Measurements from ENCODE around the gene ANGPTL8.

ANGPTL8 gene

DNA sequence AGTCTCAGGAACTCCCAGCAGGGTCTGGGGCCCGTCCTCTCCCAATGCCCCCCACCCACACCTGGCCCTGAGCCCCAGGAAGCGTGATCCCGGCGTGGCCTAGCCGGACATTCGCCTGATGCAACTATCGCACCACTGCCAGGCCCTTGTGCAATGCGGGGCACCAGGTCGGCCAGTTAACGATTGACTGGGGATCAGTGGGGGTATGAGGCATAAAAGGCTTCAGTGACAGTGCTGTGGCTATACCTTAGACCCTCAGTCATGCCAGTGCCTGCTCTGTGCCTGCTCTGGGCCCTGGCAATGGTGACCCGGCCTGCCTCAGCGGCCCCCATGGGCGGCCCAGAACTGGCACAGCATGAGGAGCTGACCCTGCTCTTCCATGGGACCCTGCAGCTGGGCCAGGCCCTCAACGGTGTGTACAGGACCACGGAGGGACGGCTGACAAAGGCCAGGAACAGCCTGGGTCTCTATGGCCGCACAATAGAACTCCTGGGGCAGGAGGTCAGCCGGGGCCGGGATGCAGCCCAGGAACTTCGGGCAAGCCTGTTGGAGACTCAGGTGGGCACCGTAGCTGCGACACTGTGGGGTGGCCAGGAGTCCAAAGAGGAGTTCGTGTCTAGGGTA is at the start of gene ANGPTL8:
Gene ANGPTL8 (plus strand): TSS at position 243 of the 624 bp plus-strand sequence. CDS start 19 bp downstream, at position 262.
- in situ Hi-C loops (cut with MboI; ENCODE audit: low pct_unique_long_range_greater_than_20kb, low sequenced_read_pairs) = no loop called here
- no peak for DNase-seq

DNA sequence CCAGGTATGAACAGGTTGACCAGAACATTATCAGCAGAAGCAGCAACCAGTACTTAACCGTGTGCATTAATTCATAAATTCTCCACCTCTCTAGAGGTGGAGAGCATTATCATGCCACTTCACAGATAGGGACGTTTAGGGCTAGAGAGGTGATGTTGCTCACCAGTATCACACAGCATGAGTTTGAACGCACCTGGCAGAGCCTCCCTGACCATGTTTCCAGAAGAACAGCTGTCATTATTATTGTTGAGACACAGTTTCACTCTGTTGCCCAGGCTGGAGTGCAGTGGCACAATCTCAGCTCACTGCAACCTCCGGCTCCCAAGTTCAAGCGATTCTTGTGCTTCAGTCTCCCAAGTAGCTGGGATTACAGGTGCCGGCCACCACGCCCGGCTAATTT is 48.9 kb upstream of the ANGPTL8 start:
- in situ Hi-C loops (cut with MboI; ENCODE audit: low pct_unique_long_range_greater_than_20kb, low sequenced_read_pairs) = no loop called here
- DNase-seq = no peak

DNA sequence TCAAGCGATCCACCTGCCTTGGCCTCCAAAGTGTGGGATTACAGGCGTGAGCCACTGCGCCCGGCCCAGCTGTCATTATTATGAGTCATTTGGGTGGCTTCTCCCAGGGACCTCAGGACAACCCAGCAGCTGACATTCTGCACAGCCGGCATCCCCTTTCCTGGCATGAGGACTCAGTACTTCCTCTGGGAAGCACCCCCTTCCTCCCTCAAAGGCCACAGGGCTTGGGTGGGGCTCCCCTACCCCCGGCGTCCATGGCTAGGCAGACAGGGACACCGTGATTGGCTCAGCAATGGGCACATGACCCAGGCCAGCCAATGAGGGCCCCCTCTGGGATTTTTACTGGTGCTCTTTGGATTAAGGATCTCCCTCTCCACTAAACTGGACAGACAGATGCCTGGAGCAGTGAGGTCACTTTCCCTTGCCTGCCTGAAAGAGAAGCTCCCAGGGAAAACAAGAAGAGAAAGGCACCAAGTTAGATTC is 48.1 kb upstream of the ANGPTL8 start:
- no peak for DNase-seq
- in situ Hi-C loops (cut with MboI; ENCODE audit: low pct_unique_long_range_greater_than_20kb, low sequenced_read_pairs) = no loop called here

DNA sequence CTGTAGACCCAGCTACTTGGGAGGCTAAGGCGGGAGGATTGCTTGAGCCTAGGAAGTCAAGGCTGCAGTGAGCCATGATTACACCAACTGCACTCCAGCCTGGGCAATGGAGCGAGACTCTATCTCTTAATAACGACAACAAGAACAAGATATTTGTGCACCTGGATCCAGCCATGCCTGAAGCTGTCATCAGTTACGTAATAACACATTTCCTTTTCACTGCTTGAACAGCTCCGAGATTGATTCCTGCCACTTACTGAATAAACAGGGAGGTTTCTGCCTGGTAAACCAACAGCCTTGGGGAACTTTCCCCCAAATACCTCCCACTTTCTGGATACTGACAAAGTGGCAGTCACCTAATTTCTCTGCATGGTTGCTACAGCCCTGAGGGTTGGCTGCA is 47.5 kb upstream of the ANGPTL8 start:
- peak; percentile 33 for DNase-seq
- in situ Hi-C loops (cut with MboI; ENCODE audit: low pct_unique_long_range_greater_than_20kb, low sequenced_read_pairs) = no loop called here

DNA sequence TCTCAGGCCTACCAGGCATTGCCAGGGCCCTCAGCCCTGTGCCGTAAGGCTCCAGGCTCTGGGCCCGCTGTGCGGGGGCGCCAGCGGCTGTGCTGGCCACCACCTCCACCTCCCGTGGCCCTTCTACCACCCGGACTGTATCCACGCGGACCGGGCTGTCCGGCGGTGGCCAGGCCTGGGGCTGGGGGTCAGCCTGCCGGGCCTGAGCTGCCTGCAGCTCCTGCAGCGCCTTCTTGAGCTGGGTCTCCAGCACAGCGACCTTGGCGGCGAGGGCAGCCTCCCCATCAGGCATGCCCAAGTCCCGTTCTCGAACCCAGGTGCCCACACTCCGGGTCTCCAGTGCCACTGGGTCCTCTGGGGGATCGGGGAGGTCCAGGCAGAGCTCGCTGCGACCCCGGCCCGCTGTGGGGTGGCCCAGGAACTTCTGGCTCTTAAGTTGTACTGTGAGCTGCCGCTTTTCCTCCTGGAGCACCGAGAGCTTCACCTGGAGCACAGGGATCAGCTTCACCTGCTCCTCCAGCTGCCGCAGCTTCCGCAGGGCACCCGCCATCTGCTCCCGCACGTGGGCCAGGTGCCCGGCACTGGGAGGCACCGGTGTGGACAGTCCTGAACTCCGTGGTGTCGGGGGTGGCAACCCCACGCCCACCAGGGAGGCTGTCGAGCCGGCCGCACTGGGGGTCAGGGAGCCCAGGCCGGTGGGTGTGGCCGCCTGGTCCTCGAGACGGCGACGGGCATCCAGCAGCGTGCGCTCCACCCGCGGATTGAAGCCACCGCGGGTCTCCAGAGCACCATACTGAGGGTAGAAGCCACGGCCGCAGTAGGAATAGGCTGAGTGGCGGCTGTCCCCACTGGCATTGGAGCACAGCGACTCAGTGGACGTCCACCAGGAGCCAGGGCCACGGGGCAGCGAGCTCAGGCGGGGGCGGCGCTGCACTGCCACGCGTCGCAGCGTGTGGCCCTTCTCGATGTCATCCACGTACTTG is 46.2 kb upstream of the ANGPTL8 start:
- DNase-seq = no peak
- in situ Hi-C loops (cut with MboI; ENCODE audit: low pct_unique_long_range_greater_than_20kb, low sequenced_read_pairs) = no loop called here

DNA sequence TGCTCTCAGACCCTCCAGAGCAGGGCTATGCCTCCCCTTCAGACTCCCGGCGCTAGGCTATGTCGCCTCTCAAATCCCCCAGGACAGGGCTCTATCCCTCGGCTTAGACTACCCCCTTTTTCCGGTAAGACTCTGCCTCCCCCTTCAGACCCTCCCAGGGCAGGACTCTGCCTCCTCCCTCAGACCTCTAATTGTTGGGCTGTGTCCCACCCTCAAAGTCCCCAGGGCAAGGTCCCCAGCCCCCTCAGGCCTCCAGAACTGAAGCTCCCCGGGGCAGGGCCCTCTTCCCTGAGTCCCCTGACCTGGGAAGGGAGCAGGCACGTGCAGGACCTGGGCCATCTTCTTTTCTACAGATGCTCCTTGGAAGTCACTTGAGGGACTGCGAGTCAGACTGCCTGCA is 45.2 kb upstream of the ANGPTL8 start:
- in situ Hi-C loops (cut with MboI; ENCODE audit: low pct_unique_long_range_greater_than_20kb, low sequenced_read_pairs) = no loop called here
- DNase-seq = no peak

DNA sequence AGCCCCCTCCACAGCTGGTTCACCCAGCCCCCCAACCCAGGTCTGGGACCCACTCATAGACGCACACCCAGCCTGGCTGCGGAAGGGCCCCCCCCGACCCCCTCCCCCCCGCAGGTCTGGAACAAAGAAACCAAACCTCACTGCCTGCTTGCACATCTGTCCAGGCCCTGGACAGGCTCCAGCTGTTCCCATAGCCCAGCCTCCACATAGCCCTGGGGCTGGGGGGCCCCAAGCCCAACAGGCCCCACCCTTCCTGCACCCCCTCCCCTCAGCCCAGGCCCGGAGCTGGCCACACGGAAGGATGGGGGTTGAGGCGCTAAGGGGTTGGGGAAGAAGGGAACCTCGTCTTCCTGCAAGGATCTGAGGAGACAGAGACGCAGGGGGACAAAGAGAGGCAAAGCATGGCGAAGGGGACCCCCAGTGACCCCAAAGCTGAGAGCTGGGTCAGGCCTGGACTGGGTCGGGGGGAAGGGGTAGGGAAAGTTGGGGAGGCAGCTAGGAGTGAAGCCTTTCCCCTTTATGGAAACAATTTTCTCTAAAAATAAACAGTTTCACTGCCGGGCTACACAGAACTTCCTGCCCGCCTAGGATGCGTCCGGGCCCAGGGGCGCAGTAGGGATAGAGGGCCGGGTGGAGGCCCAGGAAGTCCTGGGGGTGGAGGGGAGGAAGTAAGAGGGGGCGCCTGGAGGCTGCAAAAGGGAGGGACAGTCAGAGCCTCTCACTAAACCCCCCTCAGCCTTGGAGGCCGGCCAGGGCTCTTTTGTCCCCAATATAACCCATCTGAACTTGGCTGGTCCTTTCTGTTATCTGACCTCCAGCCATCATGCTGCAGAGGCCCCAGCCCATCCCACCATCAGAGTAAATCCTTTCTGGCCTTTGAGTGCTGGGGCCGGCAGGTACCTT is 44.5 kb upstream of the ANGPTL8 start:
- in situ Hi-C loops (cut with MboI; ENCODE audit: low pct_unique_long_range_greater_than_20kb, low sequenced_read_pairs) = no loop called here
- DNase-seq = no peak

DNA sequence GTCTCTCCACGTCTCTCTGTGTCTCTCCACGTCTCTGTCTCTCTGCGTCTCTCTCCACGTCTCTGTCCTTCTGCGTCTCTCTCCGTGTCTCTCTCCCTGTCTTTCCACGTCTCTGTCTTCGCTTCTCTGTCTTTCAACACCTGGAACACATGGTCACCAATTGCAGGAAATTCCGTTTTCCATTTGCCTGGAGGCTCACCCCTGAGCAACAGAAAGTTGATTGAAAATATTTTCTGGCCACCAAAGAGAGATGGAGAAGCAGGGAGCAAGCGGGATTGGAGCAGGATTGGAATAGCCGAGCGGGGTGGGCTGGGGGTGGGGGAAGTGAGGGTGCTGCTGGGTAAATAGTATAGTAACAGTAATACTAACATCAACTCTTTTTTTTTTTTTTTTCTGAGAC is 43.7 kb upstream of the ANGPTL8 start:
- no peak for DNase-seq
- in situ Hi-C loops (cut with MboI; ENCODE audit: low pct_unique_long_range_greater_than_20kb, low sequenced_read_pairs) = no loop called here

- in situ Hi-C loops (cut with MboI; ENCODE audit: low pct_unique_long_range_greater_than_20kb, low sequenced_read_pairs) = no loop called here
- no peak for DNase-seq
These were observed 42.8 kb upstream of the ANGPTL8 start for GRCh38 chr19:11196406-11197287.

GRCh38 chr19:11197291-11198174 is 41.9 kb upstream of the ANGPTL8 start, which contains the start of gene KANK2:
Gene KANK2 (minus strand): TSS chr19:11197545. CDS start chr19:11194511, 3,034 bp downstream.
- DNase-seq = peak; percentile 69
- in situ Hi-C loops (cut with MboI; ENCODE audit: low pct_unique_long_range_greater_than_20kb, low sequenced_read_pairs) = no loop called here

DNA sequence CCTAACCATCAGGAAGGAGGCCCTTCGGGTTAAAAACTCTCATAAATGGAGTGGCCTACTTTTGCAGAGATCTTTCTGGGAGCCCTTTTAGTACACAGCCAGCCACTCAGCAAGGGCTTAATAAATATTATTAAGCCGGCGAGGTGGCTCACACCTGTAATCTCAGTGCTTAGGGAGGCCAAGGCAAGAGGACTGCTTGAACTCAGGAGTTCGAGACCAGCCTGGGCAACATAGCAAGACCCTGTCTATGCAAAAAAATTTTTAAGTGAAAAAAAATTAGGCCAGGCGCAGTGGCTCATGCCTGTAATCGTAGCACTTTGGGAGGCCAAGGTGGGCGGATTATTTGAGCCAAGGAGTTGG is 41.3 kb upstream of the ANGPTL8 start:
- DNase-seq = no peak
- in situ Hi-C loops (cut with MboI; ENCODE audit: low pct_unique_long_range_greater_than_20kb, low sequenced_read_pairs) = no loop called here

GRCh38 chr19:11198769-11199424 is 40.5 kb upstream of the ANGPTL8 start:
- in situ Hi-C loops (cut with MboI; ENCODE audit: low pct_unique_long_range_greater_than_20kb, low sequenced_read_pairs) = no loop called here
- DNase-seq = no peak

DNA sequence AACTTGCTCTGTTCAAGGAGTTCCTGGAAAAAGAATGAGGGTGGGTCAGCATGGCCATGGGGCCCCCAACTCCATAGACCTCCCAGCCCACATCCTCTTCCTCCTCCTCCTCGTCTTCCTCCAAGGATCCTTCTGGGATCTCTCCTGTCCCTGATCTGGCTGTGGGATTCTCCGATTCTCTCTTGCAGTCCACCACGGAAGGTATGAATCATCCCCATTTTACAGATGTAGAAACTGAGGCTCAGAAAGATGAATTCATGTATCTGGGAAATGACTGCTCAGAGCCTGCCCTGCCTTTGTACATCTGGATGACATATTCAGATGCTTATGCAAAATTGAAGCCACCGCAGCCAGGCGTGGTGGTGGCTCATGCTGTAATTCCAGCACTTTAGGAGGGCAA is 39.9 kb upstream of the ANGPTL8 start:
- in situ Hi-C loops (cut with MboI; ENCODE audit: low pct_unique_long_range_greater_than_20kb, low sequenced_read_pairs) = no loop called here
- DNase-seq = no peak

GRCh38 chr19:11200015-11200574 is 39.3 kb upstream of the ANGPTL8 start:
- no peak for DNase-seq
- in situ Hi-C loops (cut with MboI; ENCODE audit: low pct_unique_long_range_greater_than_20kb, low sequenced_read_pairs) = no loop called here

DNA sequence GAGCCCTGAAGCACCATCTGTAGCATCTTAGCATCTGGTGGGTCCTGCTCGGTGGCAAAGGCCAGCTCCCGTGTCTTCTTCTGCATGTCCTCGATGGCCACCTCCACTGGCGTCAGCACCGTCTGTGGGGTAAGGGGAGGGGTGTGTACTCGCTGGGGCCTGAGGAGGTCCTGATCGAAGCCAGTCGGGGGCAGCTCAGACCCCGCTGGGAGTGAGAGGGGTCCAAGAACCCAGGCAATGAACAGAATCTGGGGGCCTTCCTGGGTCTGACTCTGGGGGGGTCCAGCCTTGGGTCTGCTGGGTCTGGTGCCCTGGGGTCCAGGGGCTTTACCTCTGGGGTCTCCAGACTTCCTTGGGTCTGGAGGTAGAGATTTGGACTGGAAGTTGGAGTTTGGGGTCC is 38.5 kb upstream of the ANGPTL8 start:
- DNase-seq = no peak
- in situ Hi-C loops (cut with MboI; ENCODE audit: low pct_unique_long_range_greater_than_20kb, low sequenced_read_pairs) = no loop called here

- in situ Hi-C loops (cut with MboI; ENCODE audit: low pct_unique_long_range_greater_than_20kb, low sequenced_read_pairs) = no loop called here
These were observed 37.6 kb upstream of the ANGPTL8 start for GRCh38 chr19:11201791-11202190.

More at GRCh38 chr19:11201791-11202190, 37.6 kb upstream of the ANGPTL8 start:
- no peak for DNase-seq

Measured in KBM-7 (cell line).